ENCODE results near the gene TALDO1. TPM values are rescaled to one million over a fixed set of nuclear protein-coding genes. Genes with fewer than 3 reads are reported as not detected.

TALDO1 gene
- total RNA-seq, 1 donor from 2014 or later, result 155 TPM

- Histone ChIP-seq H3K9ac (ENCODE audit: low read length) (no peak overlapping the region), H3K79me2 (ENCODE audit: insufficient read depth, low read length) (peaks cover 21% of the 10 kb centered on the region), H3K9me3 (ENCODE audit: insufficient read depth, low read depth, low read length) (no peaks in the 10 kb centered on the region), H3K27ac (ENCODE audit: low read depth, low read length) (no peak overlapping the region), H4K20me1 (ENCODE audit: insufficient read depth, low read length) (peaks cover 73% of the 10 kb centered on the region), H3K36me3 (ENCODE audit: insufficient read depth, low read length) (peaks cover 14% of the 10 kb centered on the region), H3K27me3 (ENCODE audit: insufficient read depth, low read length) (no peaks in the 10 kb centered on the region), H2AFZ (ENCODE audit: low read depth, low read length) (no peak overlapping the region), H3K4me1 (ENCODE audit: insufficient read depth, low read length) (peaks cover 7% of the 10 kb centered on the region), H3K4me3 (ENCODE audit: insufficient read depth, low read depth, low read length) (no peak overlapping the region), H3K4me2 (ENCODE audit: low read length) (no peak overlapping the region)
- Mint-ChIP-seq H3K27me3 (ENCODE audit: low read depth, unreplicated experiment) (no peaks in the 10 kb centered on the region), H3K27ac (ENCODE audit: unreplicated experiment) (no peak overlapping the region), H3K4me3 (ENCODE audit: unreplicated experiment) (no peak overlapping the region), H3K4me1 (ENCODE audit: low read depth, unreplicated experiment) (peaks cover 8% of the 10 kb centered on the region), H3K36me3 (ENCODE audit: low read depth, unreplicated experiment) (peaks cover 4% of the 10 kb centered on the region), H3K9me3 (ENCODE audit: unreplicated experiment) (no peaks in the 10 kb centered on the region)
- no peak for FAIRE-seq
- TF ChIP-seq, protein P1, sequence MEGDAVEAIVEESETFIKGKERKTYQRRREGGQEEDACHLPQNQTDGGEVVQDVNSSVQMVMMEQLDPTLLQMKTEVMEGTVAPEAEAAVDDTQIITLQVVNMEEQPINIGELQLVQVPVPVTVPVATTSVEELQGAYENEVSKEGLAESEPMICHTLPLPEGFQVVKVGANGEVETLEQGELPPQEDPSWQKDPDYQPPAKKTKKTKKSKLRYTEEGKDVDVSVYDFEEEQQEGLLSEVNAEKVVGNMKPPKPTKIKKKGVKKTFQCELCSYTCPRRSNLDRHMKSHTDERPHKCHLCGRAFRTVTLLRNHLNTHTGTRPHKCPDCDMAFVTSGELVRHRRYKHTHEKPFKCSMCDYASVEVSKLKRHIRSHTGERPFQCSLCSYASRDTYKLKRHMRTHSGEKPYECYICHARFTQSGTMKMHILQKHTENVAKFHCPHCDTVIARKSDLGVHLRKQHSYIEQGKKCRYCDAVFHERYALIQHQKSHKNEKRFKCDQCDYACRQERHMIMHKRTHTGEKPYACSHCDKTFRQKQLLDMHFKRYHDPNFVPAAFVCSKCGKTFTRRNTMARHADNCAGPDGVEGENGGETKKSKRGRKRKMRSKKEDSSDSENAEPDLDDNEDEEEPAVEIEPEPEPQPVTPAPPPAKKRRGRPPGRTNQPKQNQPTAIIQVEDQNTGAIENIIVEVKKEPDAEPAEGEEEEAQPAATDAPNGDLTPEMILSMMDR (IDR thresholded peaks at IDR 0.05; ENCODE audit: insufficient read depth, low read depth, low read length), result no peak
- no peak for TF ChIP-seq EZH2 (IDR thresholded peaks at IDR 0.05; ENCODE audit: insufficient read depth, low read length)
- no peak for DNase-seq (ENCODE audit: low read depth)
These were observed 20.0 kb downstream of the TALDO1 start for GRCh38 chr11:767238-767637.

GRCh38 chr11:769887-770641, 22.8 kb downstream of the TALDO1 start:
- Histone ChIP-seq H3K4me2 (ENCODE audit: low read length) (no peak overlapping the region), H4K20me1 (ENCODE audit: insufficient read depth, low read length) (peaks cover 76% of the 10 kb centered on the region), H3K79me2 (ENCODE audit: insufficient read depth, low read length) (peaks cover 49% of the 10 kb centered on the region), H3K36me3 (ENCODE audit: insufficient read depth, low read length) (peaks cover 3% of the 10 kb centered on the region), H3K4me3 (ENCODE audit: insufficient read depth, low read depth, low read length) (no peak overlapping the region), H3K4me1 (ENCODE audit: insufficient read depth, low read length) (peaks cover 4% of the 10 kb centered on the region), H3K27ac (ENCODE audit: low read depth, low read length) (no peak overlapping the region), H3K9me3 (ENCODE audit: insufficient read depth, low read depth, low read length) (no peaks in the 10 kb centered on the region), H3K27me3 (ENCODE audit: insufficient read depth, low read length) (no peaks in the 10 kb centered on the region), H3K9ac (ENCODE audit: low read length) (no peak overlapping the region), H2AFZ (ENCODE audit: low read depth, low read length) (no peak overlapping the region)
- no peak for DNase-seq (ENCODE audit: low read depth)
- no peak overlapping the region for H3K27ac Mint-ChIP-seq (ENCODE audit: unreplicated experiment)
- H3K9me3 Mint-ChIP-seq (ENCODE audit: unreplicated experiment), result no peaks in the 10 kb centered on the region
- no peaks in the 10 kb centered on the region for H3K27me3 Mint-ChIP-seq (ENCODE audit: low read depth, unreplicated experiment)
- peaks cover 4% of the 10 kb centered on the region for H3K36me3 Mint-ChIP-seq (ENCODE audit: low read depth, unreplicated experiment)
- H3K4me3 Mint-ChIP-seq (ENCODE audit: unreplicated experiment), result no peak overlapping the region
- peaks cover 5% of the 10 kb centered on the region for H3K4me1 Mint-ChIP-seq (ENCODE audit: low read depth, unreplicated experiment)
- FAIRE-seq, result no peak
- TF ChIP-seq, protein P1 (IDR thresholded peaks at IDR 0.05; ENCODE audit: insufficient read depth, low read depth, low read length), result no peak
- no peak for TF ChIP-seq EZH2 (IDR thresholded peaks at IDR 0.05; ENCODE audit: insufficient read depth, low read length)

All from astrocyte (in vitro differentiated cells and primary cell).